ENCODE results near the gene CNTNAP2.

DNA sequence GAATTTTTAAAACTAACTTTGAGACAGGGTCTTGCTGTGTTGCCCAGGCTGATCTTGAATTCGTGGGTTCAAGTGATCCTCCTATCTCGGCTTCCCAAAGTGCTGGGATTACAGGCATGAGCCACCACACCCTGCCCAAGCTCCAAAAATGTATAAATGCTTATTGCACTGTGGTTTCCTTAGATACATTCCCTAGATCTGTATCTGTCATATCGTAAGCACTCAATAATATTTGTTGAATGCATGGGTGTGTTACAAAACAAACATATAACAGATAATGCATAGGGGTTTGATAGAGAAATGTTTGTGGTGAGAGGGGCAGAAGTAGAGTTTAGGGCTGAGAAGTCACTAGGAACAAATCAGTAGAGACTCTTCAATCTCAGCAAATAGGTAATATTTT is 1518.7 kb downstream of the CNTNAP2 start:
- TF ChIP-seq TARDBP (IDR thresholded peaks at IDR 0.05) (no peak), ARNT (IDR thresholded peaks at IDR 0.05) (no peak), BHLHE40 (IDR thresholded peaks at IDR 0.05; ENCODE audit: borderline replicate concordance) (no peak), ELF4 (IDR thresholded peaks at IDR 0.05) (no peak), SP1 (IDR thresholded peaks at IDR 0.05) (no peak), L3MBTL2 (conservative IDR thresholded peaks at IDR 0.05) (no peak), FOXA1 (IDR thresholded peaks at IDR 0.05) (no peak), FOXM1 (IDR thresholded peaks at IDR 0.05; ENCODE audit: borderline replicate concordance) (no peak), SUZ12 (IDR thresholded peaks at IDR 0.05) (no peak), HDGF (IDR thresholded peaks at IDR 0.05; ENCODE audit: borderline replicate concordance) (no peak)
